Suprapubic skin (tissue), 4 donors: ENCODE results near the gene DNMBP. TPM values are rescaled to one million over a fixed set of nuclear protein-coding genes. Genes with fewer than 3 reads are reported as not detected.

Experiments used
- DNase-seq, 2 donors: peaks; one replicate each; pipeline ENCODE4 v3.0.0-alpha.2; 2019; ENCODE audit warnings: low spot score in 2 of 2
- H3K27ac ChIP-seq: fragments of 200-600 bp; sonication (generic); one replicate; pipeline ENCODE4 v1.5.1; 2019
- H3K27me3 ChIP-seq: fragments of 200-600 bp; sonication (generic); one replicate; pipeline ENCODE4 v1.5.1; 2019
- H3K36me3 ChIP-seq: fragments of 200-600 bp; sonication (generic); one replicate; pipeline ENCODE4 v1.5.1; 2019
- H3K4me1 ChIP-seq: fragments of 200-600 bp; sonication (generic); one replicate; pipeline ENCODE4 v1.5.1; 2019
- H3K4me3 ChIP-seq: fragments of 200-600 bp; sonication (generic); one replicate; pipeline ENCODE4 v1.5.1; 2019; ENCODE audit warnings: mild to moderate bottlenecking
- H3K9me3 ChIP-seq: fragments of 200-600 bp; sonication (generic); one replicate; pipeline ENCODE4 v1.5.1; 2019
- CTCF ChIP-seq, 2 donors: fragments of 200-600 bp in 1 of 2; fragments of 450-650 bp in 1 of 2; sonication (generic) in 1 of 2; IDR thresholded peaks; one replicate each; pipeline ENCODE4 v1.5.1; 2016 to 2019; ENCODE audit warnings: antibody characterized with exemption in 2 of 2, mild to moderate bottlenecking in 1 of 2, moderate library complexity in 1 of 2
- EP300 ChIP-seq: sonication (generic); formaldehyde crosslinking; IDR thresholded peaks from one replicate; pipeline ENCODE4 v1.6.1; 2017; ENCODE audit warnings: antibody characterized with exemption
- POLR2A ChIP-seq, 2 donors: fragments of 450-650 bp; IDR thresholded peaks; one replicate each; pipeline ENCODE4 v1.6.1; 2017; ENCODE audit warnings: antibody characterized with exemption in 2 of 2, mild to moderate bottlenecking in 2 of 2, moderate library complexity in 2 of 2
- POLR2AphosphoS5 ChIP-seq, 3 donors: sonication (generic); formaldehyde crosslinking; IDR thresholded peaks; one replicate each; pipeline ENCODE4 v1.6.1; 2017; ENCODE audit warnings: antibody characterized with exemption in 3 of 3
- WGBS: methylation state at CpG from one replicate; pipeline ENCODE4 v1.1.5; 2018; 5-methylcytosine and 5-hydroxymethylcytosine counted together
- total RNA-seq, 4 donors: library from RNA; depleted of rRNA; stranded (reverse); fragments of >200 nt; gene quantifications; one replicate each; pipeline ENCODE4 v1.1.0, GENCODE V29; 2016

Gene DNMBP
- total RNA-seq, 4 donors from 2014 or later: 43.4 to 89.6 (median 52.3) TPM

- H3K36me3 ChIP-seq: no peaks in the 10 kb centered on the region
- H3K9me3 ChIP-seq: no peaks in the 10 kb centered on the region
- no peak overlapping the region for H3K27ac ChIP-seq
- H3K4me3 ChIP-seq: no peak overlapping the region
- TF ChIP-seq EP300: no peak
- 61% methylated on average over 5 of the region's 5 CpGs for WGBS
- no peak for DNase-seq
- H3K27me3 ChIP-seq: no peaks in the 10 kb centered on the region
- no peaks in the 10 kb centered on the region for H3K4me1 ChIP-seq
Observed at GRCh38 chr10:99859585-99859984, 150.2 kb downstream of the DNMBP start.

GRCh38 chr10:99858849-99859248, 150.9 kb downstream of the DNMBP start:
- no peak for DNase-seq
- WGBS: 86% methylated on average over 8 of the region's 8 CpGs
- TF ChIP-seq CTCF (IDR thresholded peaks at IDR 0.05): no peak
- H3K4me3 ChIP-seq: no peak overlapping the region
- no peaks in the 10 kb centered on the region for H3K4me1 ChIP-seq
- H3K9me3 ChIP-seq: no peaks in the 10 kb centered on the region
- H3K27me3 ChIP-seq: no peaks in the 10 kb centered on the region
- no peak overlapping the region for H3K27ac ChIP-seq
- no peaks in the 10 kb centered on the region for H3K36me3 ChIP-seq

GRCh38 chr10:99855479-99856071, 154.2 kb downstream of the DNMBP start:
- Histone ChIP-seq H3K27me3 (no peaks in the 10 kb centered on the region), H3K9me3 (no peaks in the 10 kb centered on the region), H3K27ac (no peak overlapping the region), H3K36me3 (no peaks in the 10 kb centered on the region), H3K4me3 (no peak overlapping the region), H3K4me1 (no peaks in the 10 kb centered on the region)
- TF ChIP-seq POLR2AphosphoS5 (IDR thresholded peaks at IDR 0.05): no peak
- no peak for TF ChIP-seq CTCF (IDR thresholded peaks at IDR 0.05)
- no peak for TF ChIP-seq EP300
- TF ChIP-seq POLR2A (IDR thresholded peaks at IDR 0.05): no peak
- 92% methylated on average over 8 of the region's 8 CpGs for WGBS
- DNase-seq: no peak

- TF ChIP-seq POLR2AphosphoS5 (IDR thresholded peaks at IDR 0.05) (no peak), EP300 (no peak), POLR2A (IDR thresholded peaks at IDR 0.05) (no peak), CTCF (IDR thresholded peaks at IDR 0.05) (peak in 1 of 2 donors; percentile 16)
- no peaks in the 10 kb centered on the region for H3K27me3 ChIP-seq
- no peak overlapping the region for H3K27ac ChIP-seq
- 49% methylated on average over 6 of the region's 6 CpGs for WGBS
- H3K9me3 ChIP-seq: no peaks in the 10 kb centered on the region
- no peak overlapping the region for H3K4me3 ChIP-seq
- no peak for DNase-seq
- no peaks in the 10 kb centered on the region for H3K4me1 ChIP-seq
- H3K36me3 ChIP-seq: no peaks in the 10 kb centered on the region
Observed at GRCh38 chr10:99854860-99855259, 154.9 kb downstream of the DNMBP start.

- no peak overlapping the region for H3K4me3 ChIP-seq
- no peak for DNase-seq
- H3K27ac ChIP-seq: no peak overlapping the region
- no peaks in the 10 kb centered on the region for H3K9me3 ChIP-seq
- WGBS: 87% methylated on average over 3 of the region's 3 CpGs
- no peaks in the 10 kb centered on the region for H3K27me3 ChIP-seq
- no peaks in the 10 kb centered on the region for H3K36me3 ChIP-seq
- TF ChIP-seq POLR2AphosphoS5 (IDR thresholded peaks at IDR 0.05) (no peak), POLR2A (IDR thresholded peaks at IDR 0.05) (no peak), EP300 (no peak), CTCF (IDR thresholded peaks at IDR 0.05) (no peak)
- no peaks in the 10 kb centered on the region for H3K4me1 ChIP-seq
Observed at GRCh38 chr10:99853655-99854054, 156.1 kb downstream of the DNMBP start.
